ENCODE measurements around the gene PEAR1. TPM values are rescaled to one million over a fixed set of nuclear protein-coding genes. Genes with fewer than 3 reads are reported as not detected.

The PEAR1 gene
- total and polyA plus RNA-seq, 2 of the 8 experiments (the other 6 are each of a cell fraction or from before 2014, with no cell fraction given) = 0.63 to 0.71 TPM

DNA sequence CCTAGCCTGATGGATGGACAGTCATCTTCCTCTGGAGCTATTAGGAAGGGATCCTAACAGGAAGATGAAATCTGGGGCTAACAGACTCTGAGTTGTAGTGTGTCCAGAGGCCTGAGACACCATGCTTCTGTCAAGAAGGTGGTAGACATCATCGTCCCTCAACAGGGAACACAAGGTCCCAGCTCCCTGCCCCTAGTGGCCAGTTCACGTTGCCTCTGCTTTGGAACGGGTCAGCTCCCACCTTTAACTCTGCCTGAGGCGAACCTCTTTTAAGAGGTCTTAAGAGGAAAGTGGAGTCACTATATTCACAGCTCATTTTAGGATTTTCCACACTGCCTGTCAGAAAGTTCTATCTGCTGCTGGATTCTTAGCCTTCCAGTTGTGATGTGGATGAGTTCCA, 55.2 kb downstream of the PEAR1 start:
- Histone ChIP-seq H2BK120ac (replicated peaks; ENCODE audit: low read depth, low read length) (no peak overlapping the region), H3K23me2 (ENCODE audit: low read depth, low read length) (no peaks in the 10 kb centered on the region), H4K5ac (ENCODE audit: insufficient read length, low read depth, low read length) (no peak overlapping the region), H3K9ac (replicated peaks in 1 of 4; ENCODE audit: extremely low read depth in 1 of 4, low read depth in 3 of 4, low read length in 3 of 4) (no peak overlapping the region), H2BK15ac (ENCODE audit: low read length) (no peak overlapping the region), H3K4me2 (ENCODE audit: insufficient read depth in 1 of 2, low read depth in 2 of 2, low read length in 2 of 2) (no peak overlapping the region), H2AFZ (ENCODE audit: low read length) (no peak overlapping the region), H3K4me3 (ENCODE audit: extremely low read depth in 1 of 4, insufficient read depth in 2 of 4, low read depth in 3 of 4, low read length in 4 of 4) (no peak overlapping the region), H3K27me3 (replicated peaks in 1 of 4; ENCODE audit: control insufficient read depth in 3 of 4, extremely low read depth in 1 of 4, insufficient read depth in 3 of 4, low read length in 3 of 4) (no peaks in the 10 kb centered on the region), H3K4ac (replicated peaks; ENCODE audit: insufficient read length, low read depth, low read length) (no peak overlapping the region), H2BK12ac (ENCODE audit: low read depth, low read length) (no peak overlapping the region), H4K8ac (ENCODE audit: extremely low read depth, insufficient read depth, low read length) (no peak overlapping the region), H3K14ac (ENCODE audit: insufficient read length) (no peak overlapping the region), H3K79me1 (ENCODE audit: low read depth, low read length) (peaks cover 2% of the 10 kb centered on the region), H2BK5ac (ENCODE audit: low read depth, low read length) (no peak overlapping the region), H2AK5ac (ENCODE audit: low read depth, low read length) (no peak overlapping the region), H3K23ac (ENCODE audit: insufficient read length) (no peak overlapping the region), H3K18ac (ENCODE audit: extremely low read depth, low read length) (no peak overlapping the region), H3K9me3 (ENCODE audit: insufficient read depth in 2 of 2, low read depth in 1 of 2, low read length in 1 of 2) (no peaks in the 10 kb centered on the region), H3K56ac (replicated peaks; ENCODE audit: insufficient read length, low read depth, low read length) (no peak overlapping the region), H3K79me2 (ENCODE audit: control insufficient read depth in 1 of 2, insufficient read depth in 2 of 2, low read length in 2 of 2) (no peaks in the 10 kb centered on the region), H4K91ac (replicated peaks; ENCODE audit: insufficient read length, low read length) (no peak overlapping the region), H3K27ac (ENCODE audit: low read depth, low read length) (no peak overlapping the region), H3K4me1 (replicated peaks in 1 of 4; ENCODE audit: control insufficient read depth in 3 of 4, insufficient read depth in 4 of 4, low read length in 3 of 4) (no peaks in the 10 kb centered on the region), H2BK20ac (ENCODE audit: low read length) (no peak overlapping the region), H4K20me1 (replicated peaks in 1 of 2; ENCODE audit: control insufficient read depth in 1 of 2, insufficient read depth in 2 of 2, low read length in 2 of 2) (peaks cover 8% of the 10 kb centered on the region in 2 experiments), H3K36me3 (ENCODE audit: control insufficient read depth in 2 of 4, insufficient read depth in 4 of 4, low read length in 3 of 4) (peaks cover 26 to 71% (median 41%) of the 10 kb centered on the region in 4 experiments)
- DNase-seq (ENCODE audit: low read depth in 1 of 2, low spot score in 2 of 2) = no peak
- POLR2A ChIA-PET (ENCODE audit: partially characterized antibody) = interaction anchor here (1.7 kb wide), 1 partner anchor 26 kb away, joined by 3 read pairs; no protein-coding TSS in a partner anchor
- FAIRE-seq = peak; percentile 48
- 80% methylated on average over 4 of the region's 4 CpGs; no CpG with 5 or more reads in 1 of the 2 experiments for WGBS, 2 experiments (ENCODE audit: extremely low coverage in 1 of 2, insufficient coverage in 1 of 2, insufficient read length in 1 of 2, insufficient replicate concordance in 2 of 2, low coverage in 1 of 2, low lambda C conversion rate in 2 of 2, missing lambda C conversion rate in 1 of 2)
- CTCF ChIA-PET (ENCODE audit: partially characterized antibody) = interaction anchor here (0.7 to 5.0 kb wide), 26 partner anchors 8 to 267 kb away, joined by 3 to 31 read pairs (median 4); no protein-coding TSS in a partner anchor
- no peak for TF ChIP-seq EZH2 (IDR thresholded peaks at IDR 0.05; ENCODE audit: low read depth, low read length, severe bottlenecking)
- TF ChIP-seq RAD21 (IDR thresholded peaks at IDR 0.05 in 1 of 2, conservative IDR thresholded peaks at IDR 0.05 in 1 of 2; ENCODE audit: low read depth in 2 of 2, low read length in 2 of 2) = peak; percentile 19 to 39; a peak in 2 of 4 replicates
- TF ChIP-seq RNF2 (IDR thresholded peaks at IDR 0.05; ENCODE audit: borderline replicate concordance, low read depth, low read length, missing control alignments, poor library complexity, severe bottlenecking) = no peak
- TF ChIP-seq TCF12 (IDR thresholded peaks at IDR 0.05; ENCODE audit: low read depth, low read length) = no peak
- TF ChIP-seq TEAD4 (IDR thresholded peaks at IDR 0.05; ENCODE audit: low read depth, low read length) = no peak
- TF ChIP-seq NRF1 (IDR thresholded peaks at IDR 0.05; ENCODE audit: low read depth, low read length) = no peak
- TF ChIP-seq, protein P1, sequence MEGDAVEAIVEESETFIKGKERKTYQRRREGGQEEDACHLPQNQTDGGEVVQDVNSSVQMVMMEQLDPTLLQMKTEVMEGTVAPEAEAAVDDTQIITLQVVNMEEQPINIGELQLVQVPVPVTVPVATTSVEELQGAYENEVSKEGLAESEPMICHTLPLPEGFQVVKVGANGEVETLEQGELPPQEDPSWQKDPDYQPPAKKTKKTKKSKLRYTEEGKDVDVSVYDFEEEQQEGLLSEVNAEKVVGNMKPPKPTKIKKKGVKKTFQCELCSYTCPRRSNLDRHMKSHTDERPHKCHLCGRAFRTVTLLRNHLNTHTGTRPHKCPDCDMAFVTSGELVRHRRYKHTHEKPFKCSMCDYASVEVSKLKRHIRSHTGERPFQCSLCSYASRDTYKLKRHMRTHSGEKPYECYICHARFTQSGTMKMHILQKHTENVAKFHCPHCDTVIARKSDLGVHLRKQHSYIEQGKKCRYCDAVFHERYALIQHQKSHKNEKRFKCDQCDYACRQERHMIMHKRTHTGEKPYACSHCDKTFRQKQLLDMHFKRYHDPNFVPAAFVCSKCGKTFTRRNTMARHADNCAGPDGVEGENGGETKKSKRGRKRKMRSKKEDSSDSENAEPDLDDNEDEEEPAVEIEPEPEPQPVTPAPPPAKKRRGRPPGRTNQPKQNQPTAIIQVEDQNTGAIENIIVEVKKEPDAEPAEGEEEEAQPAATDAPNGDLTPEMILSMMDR (IDR thresholded peaks at IDR 0.05; ENCODE audit: control extremely low read depth in 1 of 3, insufficient read depth in 1 of 3, low read depth in 1 of 3, low read length in 3 of 3) = peak; percentile 34 to 81 (median 80); a peak in 3 of 4 replicates
- TF ChIP-seq TAF7 (optimal IDR thresholded peaks at IDR 0.05; ENCODE audit: borderline replicate concordance, low read depth, low read length) = no peak
- no peak for TF ChIP-seq TBP (IDR thresholded peaks at IDR 0.05; ENCODE audit: low read depth, low read length)
- TF ChIP-seq SIN3A (conservative IDR thresholded peaks at IDR 0.05 in 1 of 2, IDR thresholded peaks at IDR 0.05 in 1 of 2; ENCODE audit: low read depth in 1 of 2, low read length in 2 of 2) = no peak
